HG03025 (cell line): ENCODE results near the gene ADGRE3.
"Not testable (repeated sequence)": the region's sequence is repeated elsewhere in the genome, so short reads cannot be mapped to it uniquely, and the experiment has no call there.

ENCODE experiments used
- ATAC-seq: cut with Tn5 transposase; IDR thresholded peaks from one replicate; pipeline ENCODE4 v1.9.1; 2021; ENCODE audit warnings: mild to moderate bottlenecking, moderate library complexity; ENCODE audit not compliant: unreplicated experiment, low FRiP score

The ADGRE3 gene

DNA sequence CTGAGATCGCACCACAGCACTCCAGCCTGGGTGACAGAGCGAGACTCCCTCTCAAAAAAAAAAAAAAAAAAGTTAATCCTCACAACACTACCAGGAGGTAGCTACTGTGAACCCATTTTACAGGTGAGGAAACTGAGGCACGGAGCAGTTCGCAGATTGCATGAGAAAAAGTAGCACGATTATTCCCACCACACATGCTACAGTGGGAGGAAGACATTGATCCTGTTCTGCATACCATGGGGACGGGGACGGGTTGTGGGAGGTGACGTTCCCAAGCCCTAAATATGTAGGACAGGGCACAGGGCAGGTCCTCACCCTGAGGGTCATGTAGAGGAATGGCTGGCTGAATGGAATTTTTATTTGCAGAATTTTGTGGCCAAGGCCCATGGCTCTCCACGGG is 68.0 kb downstream of the ADGRE3 start:
- no peak for ATAC-seq

DNA sequence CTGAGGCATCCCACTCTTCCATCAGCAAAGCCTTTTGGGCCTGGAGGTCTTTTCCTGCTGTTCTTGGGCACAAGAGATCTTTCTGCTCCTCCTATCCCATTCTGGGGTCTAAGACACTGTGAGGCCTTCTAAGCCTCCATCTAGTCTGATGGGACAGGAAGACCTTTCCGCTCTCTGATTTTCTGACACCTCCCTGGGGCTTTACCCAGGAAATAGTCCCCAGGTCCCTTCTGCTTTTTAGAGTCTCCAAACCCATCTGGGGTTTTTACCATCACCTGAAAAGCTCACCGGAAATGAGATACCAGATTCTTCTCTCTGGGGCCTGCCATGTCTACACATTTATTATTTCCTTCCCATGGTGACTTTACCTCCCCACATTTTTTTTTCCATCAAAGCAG is 70.7 kb downstream of the ADGRE3 start:
- no peak for ATAC-seq

DNA sequence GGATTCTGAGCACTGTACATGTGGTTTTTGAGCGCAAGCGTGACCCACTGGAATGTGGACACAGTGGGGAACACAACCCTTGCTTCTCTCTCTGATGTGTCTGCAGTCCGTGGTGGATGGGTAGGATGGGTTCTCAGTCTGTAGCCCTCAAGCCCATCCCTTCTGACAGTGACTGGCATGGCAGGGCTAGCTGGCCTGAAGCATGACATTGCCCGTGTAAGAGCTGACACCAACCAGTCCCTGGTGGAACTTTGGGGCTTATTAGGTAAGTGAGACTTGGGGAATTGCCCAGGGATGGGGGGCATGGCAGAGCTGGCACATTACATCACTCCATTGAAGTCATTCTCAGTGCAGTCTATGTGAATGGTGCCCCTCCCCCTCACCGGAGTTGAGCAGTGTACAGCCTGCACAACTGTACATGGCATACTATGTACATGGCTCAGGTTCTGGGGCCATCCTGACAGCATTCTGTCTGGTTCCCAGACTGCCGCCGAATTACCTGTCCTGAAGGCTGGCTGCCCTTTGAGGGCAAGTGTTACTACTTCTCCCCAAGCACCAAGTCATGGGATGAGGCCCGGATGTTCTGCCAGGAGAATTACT is 75.0 kb downstream of the ADGRE3 start:
- no peak for ATAC-seq

DNA sequence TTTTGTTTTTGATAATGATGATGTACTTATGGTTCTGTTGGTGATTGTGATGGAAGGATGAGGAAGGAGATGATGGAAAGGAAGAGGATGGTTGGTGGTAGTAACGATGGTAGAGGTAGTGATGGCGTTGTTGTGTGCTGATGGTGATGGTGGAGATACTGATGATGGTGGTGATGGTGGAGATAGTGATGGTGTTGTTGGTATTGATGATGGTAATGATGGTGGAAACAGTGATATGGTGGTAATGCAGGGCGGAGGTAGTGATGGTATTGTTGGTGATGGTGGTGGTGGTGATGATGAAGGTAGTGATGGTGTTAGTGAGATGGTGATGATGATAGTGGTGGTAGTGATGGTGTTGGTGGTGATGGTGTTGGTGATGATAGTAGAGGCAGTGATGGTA is 79.1 kb downstream of the ADGRE3 start:
- no peak for ATAC-seq

DNA sequence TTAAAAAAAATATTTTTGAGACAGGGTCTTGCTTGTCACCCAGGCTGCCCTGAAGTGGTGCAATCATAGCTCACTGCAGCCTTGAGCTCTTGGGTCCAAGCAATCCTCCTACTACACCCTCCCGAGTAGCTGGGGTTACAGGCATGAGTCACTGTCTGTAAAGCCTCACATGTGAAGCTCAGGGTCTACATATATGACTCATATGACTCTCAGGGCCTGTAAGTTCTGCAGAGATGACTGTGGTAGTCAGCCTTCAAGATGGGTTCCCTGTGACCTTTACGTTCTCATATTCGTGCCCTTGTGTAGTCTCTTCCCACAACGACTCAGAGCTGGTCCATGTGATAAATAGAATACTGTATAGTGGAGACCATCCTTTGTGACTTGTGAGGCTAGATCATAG is 85.2 kb downstream of the ADGRE3 start:
- not testable (repeated sequence) for ATAC-seq

DNA sequence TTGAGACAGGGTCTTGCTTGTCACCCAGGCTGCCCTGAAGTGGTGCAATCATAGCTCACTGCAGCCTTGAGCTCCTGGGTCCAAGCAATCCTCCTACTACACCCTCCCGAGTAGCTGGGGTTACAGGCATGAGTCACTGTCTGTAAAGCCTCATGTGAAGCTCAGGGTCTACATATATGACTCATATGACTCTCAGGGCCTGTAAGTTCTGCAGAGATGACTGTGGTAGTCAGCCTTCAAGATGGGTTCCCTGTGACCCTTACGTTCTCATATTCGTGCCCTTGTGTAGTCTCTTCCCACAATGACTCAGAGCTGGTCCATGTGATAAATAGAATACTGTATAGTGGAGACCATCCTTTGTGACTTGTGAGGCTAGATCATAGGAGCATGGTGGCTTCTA is 89.5 kb downstream of the ADGRE3 start:
- not testable (repeated sequence) for ATAC-seq

DNA sequence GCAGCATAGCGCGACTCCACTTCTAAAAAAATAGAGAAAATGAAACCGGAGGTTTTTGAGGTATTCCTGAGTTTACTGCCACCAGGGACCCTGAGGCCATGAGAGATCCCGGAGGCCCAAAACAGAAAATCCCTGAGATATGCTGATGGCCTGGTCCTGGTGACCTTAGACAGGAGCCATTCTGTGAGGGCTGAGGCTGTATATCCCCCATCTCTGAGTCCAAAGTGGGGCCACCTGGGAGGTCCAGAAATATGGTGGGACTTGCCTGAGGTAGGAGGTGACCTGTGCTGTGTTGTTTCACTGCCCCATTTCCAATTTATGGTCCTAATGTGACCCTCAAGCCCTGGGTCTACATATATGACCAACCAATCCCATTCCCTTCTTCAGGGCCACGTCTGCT is 90.3 kb downstream of the ADGRE3 start:
- ATAC-seq, result not testable (repeated sequence)

DNA sequence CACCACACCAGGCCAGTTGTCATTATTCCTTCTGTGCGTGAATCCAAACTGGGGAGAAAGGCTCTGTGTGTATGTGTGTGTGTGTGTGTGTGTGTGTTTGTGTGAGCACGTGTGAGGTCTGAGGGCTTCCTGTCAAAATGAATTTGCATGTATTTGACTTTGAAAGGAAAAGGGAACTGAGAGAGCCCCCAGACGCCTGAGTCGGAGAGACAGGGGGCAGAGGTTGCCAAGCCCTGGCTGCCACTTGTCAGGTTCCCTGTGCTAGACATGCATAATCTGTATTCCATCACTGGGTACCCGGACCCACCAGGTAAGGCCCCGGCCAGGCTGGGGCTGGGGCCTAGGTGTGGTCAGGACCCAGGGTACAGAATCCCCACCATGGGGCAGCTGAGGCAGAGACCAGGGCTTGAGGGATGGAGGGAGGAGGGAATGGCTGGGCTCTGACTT is 91.7 kb downstream of the ADGRE3 start, which contains the start of gene CLEC17A:
TSS of gene CLEC17A (plus strand) at position 191 of the 447 bp plus-strand sequence. CDS start at position 268, 77 bp downstream.
- no peak for ATAC-seq

DNA sequence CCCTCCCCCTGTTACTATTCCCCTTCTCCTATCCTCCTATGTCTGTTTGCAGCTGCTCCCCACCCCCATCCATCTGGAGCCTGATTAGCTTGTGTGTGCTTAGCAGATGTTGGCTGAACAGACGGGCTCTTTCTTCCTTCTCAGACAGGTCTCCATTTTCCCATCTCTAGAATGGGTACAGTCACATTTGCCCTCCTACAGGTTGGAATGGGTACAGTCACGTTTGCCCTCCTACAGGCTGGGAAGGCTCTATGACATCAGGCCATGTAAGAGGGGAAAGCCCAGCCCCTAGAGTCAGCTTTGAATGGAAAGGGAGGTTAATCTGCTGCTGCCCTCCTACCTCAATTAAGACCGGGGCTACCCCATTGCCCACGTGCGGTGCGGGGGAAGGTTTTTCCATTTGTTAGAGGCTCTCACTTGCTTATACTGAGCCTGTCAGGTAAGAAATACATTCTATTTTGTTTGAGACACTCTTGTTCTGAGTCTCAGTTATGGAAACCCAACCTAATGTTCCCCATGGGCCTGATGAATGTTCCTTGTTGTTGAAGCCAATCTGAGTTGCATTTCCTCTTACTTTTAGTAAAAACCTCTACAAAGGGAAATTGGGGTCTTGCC is 93.9 kb downstream of the ADGRE3 start:
- ATAC-seq, result no peak

DNA sequence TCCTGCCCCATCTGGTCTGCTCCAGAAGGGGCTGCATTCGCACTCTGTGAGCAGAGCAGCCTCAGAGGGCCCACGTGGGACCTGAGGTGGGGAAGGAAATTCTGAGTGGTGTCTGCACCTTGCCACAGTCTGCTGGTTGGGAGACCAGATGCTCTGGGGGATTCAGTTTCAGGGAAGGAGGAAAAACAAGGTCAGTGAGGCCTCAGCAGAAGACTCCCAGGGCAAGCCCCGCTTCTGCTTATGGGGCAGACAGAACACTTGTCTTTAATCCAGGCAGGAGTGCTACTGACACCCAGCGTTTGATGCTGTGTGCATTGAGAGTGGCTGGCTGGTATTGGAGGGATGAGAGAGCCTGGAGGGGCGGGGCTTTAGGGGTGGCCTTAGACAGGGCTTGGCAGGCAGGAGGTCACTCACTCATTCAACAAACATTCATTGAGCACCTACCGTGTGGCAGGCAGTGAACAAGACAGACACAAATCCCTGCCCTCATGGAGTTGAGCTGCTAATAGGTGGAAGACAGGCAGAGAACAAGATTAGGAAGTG is 96.7 kb downstream of the ADGRE3 start:
- no peak for ATAC-seq

DNA sequence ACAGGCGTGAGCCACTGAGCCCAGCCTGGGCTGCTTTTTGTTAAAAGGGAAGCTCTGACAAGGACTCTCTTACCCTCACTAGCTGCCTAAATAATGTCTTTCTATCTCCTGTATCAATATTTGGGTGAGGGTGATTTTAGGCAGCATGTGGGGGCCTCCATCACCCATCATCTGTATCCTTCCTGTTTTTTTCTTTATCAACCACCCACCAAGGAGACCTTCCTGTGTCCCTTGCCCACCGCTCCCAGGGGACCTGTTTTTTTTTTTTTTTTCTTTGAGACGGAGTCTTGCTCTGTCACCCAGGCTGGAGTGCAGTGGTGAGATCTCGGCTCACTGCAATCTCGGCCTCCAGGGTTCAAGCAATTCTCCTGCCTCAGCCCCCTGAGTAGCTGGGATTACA is 97.4 kb downstream of the ADGRE3 start:
- no peak for ATAC-seq

DNA sequence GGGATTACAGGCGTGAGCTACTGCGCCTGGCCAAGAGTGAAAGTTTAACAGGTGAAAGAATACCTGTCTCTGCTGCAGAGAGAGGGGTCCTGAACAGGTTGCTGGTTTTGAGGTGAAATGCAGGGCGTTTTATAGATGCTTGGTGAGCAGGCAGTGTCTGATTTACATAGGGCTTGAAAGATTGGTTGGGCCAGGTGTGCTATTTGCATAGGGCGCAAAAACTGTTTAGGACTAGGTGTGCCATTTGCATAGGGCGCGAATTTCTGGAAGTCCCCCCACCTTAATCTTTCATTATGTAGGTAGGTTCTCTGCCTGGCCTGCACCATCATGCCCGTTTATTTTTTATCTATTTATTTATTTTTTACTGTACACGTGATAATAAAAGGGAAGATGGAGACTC is 98.3 kb downstream of the ADGRE3 start:
- ATAC-seq, result no peak

DNA sequence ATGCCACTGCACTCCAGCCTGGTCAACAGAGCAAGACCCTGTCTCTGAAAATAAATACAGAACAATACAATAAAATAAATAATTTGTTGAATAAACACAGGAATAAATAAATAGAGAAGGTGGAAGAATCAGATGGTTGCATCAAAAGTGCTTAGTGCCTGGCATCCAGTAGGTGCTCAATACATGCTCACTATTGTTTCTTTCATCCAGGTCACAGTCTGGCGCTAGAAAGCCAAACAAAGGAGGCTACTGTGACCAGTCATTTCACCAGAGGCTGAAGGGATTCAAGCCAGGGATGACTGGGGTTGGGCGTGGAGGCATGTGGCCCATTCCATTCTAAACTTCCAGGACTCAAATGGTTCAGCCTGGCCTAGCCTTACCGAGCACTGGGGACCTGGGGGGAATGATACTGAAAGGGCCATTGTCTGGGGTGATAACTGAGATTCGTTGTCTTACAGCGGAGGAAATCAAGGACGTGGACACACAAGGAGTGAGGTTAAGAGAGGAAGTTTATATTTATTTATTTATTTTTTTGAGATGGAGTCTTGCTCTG is 99.1 kb downstream of the ADGRE3 start:
- ATAC-seq, result no peak

DNA sequence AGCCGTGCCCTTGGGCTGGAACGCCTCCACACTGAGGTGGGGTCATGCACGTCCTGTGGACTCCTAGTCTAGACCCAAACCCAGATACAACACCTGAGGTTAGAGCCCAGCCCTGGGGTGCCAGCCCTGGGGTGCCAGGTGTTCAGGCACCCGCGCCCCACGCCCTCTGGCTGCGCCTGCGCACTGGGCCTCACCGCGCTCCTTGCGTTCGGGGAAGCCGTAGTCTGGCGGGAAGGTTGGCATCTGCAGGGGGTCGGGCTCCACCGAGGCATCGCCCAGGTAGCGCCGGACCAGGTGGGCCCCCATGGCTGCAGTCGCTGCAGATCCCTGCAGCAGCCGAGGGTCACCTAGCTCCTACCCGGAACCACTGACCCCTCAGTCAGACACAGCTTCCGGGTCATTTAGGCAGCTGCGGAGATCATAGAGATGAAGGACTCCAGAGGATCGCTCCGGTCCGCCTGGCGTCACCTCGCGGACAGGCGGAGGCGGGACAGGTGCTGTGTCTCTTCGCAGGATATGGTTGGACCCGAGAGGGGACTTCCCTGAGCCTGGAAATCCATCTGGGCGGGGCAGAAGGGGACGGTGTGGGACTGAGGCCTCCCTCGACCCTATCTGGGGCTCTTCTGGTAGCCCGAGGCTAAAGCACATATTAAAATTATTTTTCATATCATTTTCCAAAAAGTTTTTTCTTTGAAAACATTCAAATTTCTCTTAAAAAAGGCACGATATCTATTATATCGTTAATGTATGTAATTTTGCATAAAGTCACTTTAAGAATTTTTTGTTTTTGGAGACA is 102.8 kb downstream of the ADGRE3 start, which contains the start of gene NDUFB7:
TSS of gene NDUFB7 (minus strand) at position 372 of the 796 bp plus-strand sequence. CDS start at position 306, 66 bp downstream.
- ATAC-seq, result peak; percentile 82

DNA sequence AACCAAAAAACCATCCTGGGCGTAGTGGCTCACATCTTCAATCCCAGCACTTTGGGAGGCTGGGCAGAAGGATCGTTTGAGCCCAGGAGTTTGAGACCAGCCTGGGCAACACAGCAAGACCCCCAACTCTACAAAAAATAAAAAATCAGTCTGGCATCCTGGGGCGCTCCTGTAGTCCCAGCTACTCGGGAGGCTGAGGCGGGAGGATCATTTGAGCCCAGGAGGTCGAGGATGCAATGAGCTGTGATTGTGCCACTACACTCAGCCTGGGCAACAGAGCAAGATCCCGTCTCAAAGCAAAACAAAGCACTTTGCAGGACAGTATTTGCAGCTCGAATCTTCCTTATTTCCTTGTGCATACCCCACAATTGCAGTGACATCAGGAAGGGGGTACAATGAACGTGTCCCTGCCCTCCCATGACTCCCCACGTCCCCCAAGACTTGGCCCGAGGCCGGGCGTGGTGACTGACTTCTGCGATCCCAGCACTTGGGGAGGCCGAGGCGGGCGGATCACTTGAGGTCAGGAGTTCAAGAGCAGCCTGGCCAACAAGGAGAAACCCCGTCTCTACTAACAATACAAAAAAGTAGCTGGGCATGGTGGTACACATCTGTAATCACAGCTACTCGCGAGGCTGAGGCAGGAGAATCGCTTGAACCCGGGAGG is 103.6 kb downstream of the ADGRE3 start:
- no peak for ATAC-seq
